Measurements from ENCODE around the gene RBM4. TPM values are rescaled to one million over a fixed set of nuclear protein-coding genes. Genes with fewer than 3 reads are reported as not detected.

The RBM4 gene
- total and polyA plus RNA-seq, 2 of the 13 experiments (the other 11 are each of a cell fraction or from before 2014, with no cell fraction given), result 126 to 136 TPM

DNA sequence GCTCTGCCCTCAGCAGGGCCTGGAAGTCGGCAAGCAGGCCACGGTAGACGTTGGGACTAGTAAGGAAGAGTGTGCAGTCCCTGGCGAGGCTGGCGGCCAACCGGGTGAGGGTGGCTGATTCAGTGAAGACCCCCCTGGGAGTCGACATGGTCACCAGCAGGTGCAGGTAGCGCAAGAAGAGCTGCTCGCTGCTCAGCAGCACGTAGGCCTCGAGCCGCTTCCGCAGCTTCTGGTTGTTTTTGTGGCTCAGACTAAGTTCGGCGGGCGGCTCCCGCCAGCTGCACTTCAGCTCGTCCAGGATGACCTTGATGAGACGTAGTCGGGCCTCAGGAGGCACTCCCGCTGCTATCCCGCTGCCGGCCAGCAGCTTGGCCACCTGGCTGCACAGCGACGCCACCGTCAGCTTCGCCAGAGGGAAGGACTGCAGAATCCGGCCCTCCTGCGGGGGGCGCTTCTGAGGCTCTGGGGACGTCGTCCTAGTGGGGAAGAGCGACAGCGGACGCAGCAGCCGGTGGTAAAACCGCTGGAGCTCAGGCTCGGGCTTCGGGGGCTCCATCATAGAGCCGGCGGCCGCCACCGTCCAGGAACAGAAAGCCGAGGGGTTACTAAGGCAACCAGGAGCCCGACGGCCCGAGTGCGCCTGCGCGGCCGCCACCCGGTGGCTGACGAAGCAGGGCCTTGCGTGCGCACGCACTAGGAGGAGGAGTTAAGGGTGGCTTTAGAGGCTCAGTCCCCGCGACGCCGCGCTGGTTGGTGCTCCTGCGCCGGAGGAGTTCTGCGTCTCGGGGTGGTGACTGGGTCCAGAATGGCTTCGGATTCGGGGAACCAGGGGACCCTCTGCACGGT, 45.8 kb upstream of the RBM4 start, which contains the start of the genes CCDC87 and CCS (continued):
- TF ChIP-seq, protein P1, sequence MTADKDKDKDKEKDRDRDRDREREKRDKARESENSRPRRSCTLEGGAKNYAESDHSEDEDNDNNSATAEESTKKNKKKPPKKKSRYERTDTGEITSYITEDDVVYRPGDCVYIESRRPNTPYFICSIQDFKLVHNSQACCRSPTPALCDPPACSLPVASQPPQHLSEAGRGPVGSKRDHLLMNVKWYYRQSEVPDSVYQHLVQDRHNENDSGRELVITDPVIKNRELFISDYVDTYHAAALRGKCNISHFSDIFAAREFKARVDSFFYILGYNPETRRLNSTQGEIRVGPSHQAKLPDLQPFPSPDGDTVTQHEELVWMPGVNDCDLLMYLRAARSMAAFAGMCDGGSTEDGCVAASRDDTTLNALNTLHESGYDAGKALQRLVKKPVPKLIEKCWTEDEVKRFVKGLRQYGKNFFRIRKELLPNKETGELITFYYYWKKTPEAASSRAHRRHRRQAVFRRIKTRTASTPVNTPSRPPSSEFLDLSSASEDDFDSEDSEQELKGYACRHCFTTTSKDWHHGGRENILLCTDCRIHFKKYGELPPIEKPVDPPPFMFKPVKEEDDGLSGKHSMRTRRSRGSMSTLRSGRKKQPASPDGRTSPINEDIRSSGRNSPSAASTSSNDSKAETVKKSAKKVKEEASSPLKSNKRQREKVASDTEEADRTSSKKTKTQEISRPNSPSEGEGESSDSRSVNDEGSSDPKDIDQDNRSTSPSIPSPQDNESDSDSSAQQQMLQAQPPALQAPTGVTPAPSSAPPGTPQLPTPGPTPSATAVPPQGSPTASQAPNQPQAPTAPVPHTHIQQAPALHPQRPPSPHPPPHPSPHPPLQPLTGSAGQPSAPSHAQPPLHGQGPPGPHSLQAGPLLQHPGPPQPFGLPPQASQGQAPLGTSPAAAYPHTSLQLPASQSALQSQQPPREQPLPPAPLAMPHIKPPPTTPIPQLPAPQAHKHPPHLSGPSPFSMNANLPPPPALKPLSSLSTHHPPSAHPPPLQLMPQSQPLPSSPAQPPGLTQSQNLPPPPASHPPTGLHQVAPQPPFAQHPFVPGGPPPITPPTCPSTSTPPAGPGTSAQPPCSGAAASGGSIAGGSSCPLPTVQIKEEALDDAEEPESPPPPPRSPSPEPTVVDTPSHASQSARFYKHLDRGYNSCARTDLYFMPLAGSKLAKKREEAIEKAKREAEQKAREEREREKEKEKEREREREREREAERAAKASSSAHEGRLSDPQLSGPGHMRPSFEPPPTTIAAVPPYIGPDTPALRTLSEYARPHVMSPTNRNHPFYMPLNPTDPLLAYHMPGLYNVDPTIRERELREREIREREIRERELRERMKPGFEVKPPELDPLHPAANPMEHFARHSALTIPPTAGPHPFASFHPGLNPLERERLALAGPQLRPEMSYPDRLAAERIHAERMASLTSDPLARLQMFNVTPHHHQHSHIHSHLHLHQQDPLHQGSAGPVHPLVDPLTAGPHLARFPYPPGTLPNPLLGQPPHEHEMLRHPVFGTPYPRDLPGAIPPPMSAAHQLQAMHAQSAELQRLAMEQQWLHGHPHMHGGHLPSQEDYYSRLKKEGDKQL (CRISPR knock-in tag; IDR thresholded peaks at IDR 0.05; ENCODE audit: low read depth), result peak; percentile 29; the same call in 1 of the 2 replicates
- TF ChIP-seq BRCA1 (CRISPR knock-in tag; IDR thresholded peaks at IDR 0.05) (0 out of 2 replicates have a peak, but pooled peaks have one; percentile 84), SP2 (CRISPR knock-in tag; IDR thresholded peaks at IDR 0.05) (peak; percentile 55; the same call in 1 of the 2 replicates), MXI1 (IDR thresholded peaks at IDR 0.05; ENCODE audit: borderline replicate concordance, low read depth, low read length) (peak; percentile 85; the same call in 1 of the 3 replicates), ZNF530 (CRISPR knock-in tag; IDR thresholded peaks at IDR 0.05; ENCODE audit: low read depth) (no peak), ZNF160 (CRISPR knock-in tag; IDR thresholded peaks at IDR 0.05) (peak; percentile 53; the same call in 1 of the 2 replicates), ZNF883 (CRISPR knock-in tag; IDR thresholded peaks at IDR 0.05; ENCODE audit: not compliant biosample characterization) (peak; percentile 39), KLF16 (CRISPR knock-in tag; IDR thresholded peaks at IDR 0.05) (peak in 1 of 2 experiments; percentile 83; a peak in 2 of 4 replicates), MEIS2 (CRISPR knock-in tag; IDR thresholded peaks at IDR 0.05) (peak; percentile 74)
- TF ChIP-seq, protein P2, sequence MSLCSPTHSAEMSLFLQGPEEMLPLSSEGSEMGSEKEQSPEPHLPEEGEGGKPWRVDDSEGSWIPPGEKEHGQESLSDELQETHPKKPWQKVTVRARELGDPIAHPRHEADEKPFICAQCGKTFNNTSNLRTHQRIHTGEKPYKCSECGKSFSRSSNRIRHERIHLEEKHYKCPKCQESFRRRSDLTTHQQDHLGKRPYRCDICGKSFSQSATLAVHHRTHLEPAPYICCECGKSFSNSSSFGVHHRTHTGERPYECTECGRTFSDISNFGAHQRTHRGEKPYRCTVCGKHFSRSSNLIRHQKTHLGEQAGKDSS (CRISPR knock-in tag; IDR thresholded peaks at IDR 0.05; ENCODE audit: borderline replicate concordance, low read depth), result peak; percentile 69; the same call in 1 of the 2 replicates
- TF ChIP-seq, protein P3, sequence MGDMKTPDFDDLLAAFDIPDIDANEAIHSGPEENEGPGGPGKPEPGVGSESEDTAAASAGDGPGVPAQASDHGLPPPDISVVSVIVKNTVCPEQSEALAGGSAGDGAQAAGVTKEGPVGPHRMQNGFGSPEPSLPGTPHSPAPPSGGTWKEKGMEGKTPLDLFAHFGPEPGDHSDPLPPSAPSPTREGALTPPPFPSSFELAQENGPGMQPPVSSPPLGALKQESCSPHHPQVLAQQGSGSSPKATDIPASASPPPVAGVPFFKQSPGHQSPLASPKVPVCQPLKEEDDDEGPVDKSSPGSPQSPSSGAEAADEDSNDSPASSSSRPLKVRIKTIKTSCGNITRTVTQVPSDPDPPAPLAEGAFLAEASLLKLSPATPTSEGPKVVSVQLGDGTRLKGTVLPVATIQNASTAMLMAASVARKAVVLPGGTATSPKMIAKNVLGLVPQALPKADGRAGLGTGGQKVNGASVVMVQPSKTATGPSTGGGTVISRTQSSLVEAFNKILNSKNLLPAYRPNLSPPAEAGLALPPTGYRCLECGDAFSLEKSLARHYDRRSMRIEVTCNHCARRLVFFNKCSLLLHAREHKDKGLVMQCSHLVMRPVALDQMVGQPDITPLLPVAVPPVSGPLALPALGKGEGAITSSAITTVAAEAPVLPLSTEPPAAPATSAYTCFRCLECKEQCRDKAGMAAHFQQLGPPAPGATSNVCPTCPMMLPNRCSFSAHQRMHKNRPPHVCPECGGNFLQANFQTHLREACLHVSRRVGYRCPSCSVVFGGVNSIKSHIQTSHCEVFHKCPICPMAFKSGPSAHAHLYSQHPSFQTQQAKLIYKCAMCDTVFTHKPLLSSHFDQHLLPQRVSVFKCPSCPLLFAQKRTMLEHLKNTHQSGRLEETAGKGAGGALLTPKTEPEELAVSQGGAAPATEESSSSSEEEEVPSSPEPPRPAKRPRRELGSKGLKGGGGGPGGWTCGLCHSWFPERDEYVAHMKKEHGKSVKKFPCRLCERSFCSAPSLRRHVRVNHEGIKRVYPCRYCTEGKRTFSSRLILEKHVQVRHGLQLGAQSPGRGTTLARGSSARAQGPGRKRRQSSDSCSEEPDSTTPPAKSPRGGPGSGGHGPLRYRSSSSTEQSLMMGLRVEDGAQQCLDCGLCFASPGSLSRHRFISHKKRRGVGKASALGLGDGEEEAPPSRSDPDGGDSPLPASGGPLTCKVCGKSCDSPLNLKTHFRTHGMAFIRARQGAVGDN (CRISPR knock-in tag; IDR thresholded peaks at IDR 0.05), result peak; percentile 99
- TF ChIP-seq, protein P4, sequence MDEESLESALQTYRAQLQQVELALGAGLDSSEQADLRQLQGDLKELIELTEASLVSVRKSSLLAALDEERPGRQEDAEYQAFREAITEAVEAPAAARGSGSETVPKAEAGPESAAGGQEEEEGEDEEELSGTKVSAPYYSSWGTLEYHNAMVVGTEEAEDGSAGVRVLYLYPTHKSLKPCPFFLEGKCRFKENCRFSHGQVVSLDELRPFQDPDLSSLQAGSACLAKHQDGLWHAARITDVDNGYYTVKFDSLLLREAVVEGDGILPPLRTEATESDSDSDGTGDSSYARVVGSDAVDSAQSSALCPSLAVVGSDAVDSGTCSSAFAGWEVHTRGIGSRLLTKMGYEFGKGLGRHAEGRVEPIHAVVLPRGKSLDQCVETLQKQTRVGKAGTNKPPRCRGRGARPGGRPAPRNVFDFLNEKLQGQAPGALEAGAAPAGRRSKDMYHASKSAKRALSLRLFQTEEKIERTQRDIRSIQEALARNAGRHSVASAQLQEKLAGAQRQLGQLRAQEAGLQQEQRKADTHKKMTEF (CRISPR knock-in tag; IDR thresholded peaks at IDR 0.05), result peak; percentile 88
- TF ChIP-seq, protein P5, sequence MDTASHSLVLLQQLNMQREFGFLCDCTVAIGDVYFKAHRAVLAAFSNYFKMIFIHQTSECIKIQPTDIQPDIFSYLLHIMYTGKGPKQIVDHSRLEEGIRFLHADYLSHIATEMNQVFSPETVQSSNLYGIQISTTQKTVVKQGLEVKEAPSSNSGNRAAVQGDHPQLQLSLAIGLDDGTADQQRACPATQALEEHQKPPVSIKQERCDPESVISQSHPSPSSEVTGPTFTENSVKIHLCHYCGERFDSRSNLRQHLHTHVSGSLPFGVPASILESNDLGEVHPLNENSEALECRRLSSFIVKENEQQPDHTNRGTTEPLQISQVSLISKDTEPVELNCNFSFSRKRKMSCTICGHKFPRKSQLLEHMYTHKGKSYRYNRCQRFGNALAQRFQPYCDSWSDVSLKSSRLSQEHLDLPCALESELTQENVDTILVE (CRISPR knock-in tag; IDR thresholded peaks at IDR 0.05), result peak; percentile 65; the same call in 1 of the 2 replicates

Data from HepG2 (cell line).